ENCODE data around the gene LGR4. TPM values are rescaled to one million over a fixed set of nuclear protein-coding genes. Genes with fewer than 3 reads are reported as not detected.

Gene LGR4
- total and polyA plus RNA-seq, 2 of the 13 experiments (the other 11 are each of a cell fraction or from before 2014, with no cell fraction given), result 42.1 to 68.7 TPM

- TF ChIP-seq ARID4A (CRISPR knock-in tag; IDR thresholded peaks at IDR 0.05; ENCODE audit: borderline replicate concordance) (peak; percentile 58; the same call in 1 of the 2 replicates), ZNF414 (CRISPR knock-in tag; IDR thresholded peaks at IDR 0.05) (no peak), NFYC (CRISPR knock-in tag; IDR thresholded peaks at IDR 0.05) (peak; percentile 70), POLR2A (IDR thresholded peaks at IDR 0.05; ENCODE audit: insufficient read depth in 1 of 2, low read depth in 2 of 2, low read length in 2 of 2) (peak; percentile 91 to 95), ZNF792 (CRISPR knock-in tag; IDR thresholded peaks at IDR 0.05) (no peak), SAP130 (CRISPR knock-in tag; IDR thresholded peaks at IDR 0.05; ENCODE audit: low read depth) (peak; percentile 86), SALL2 (CRISPR knock-in tag; IDR thresholded peaks at IDR 0.05) (peak; percentile 56; the same call in 1 of the 2 replicates), ZNF256 (CRISPR knock-in tag; conservative IDR thresholded peaks at IDR 0.05) (no peak), RBAK (CRISPR knock-in tag; IDR thresholded peaks at IDR 0.05) (no peak), PBX2 (CRISPR knock-in tag; IDR thresholded peaks at IDR 0.05) (peak; percentile 73), ISL2 (CRISPR knock-in tag; IDR thresholded peaks at IDR 0.05) (peak; percentile 34; the same call in 1 of the 2 replicates), ZNF205 (CRISPR knock-in tag; IDR thresholded peaks at IDR 0.05) (0 out of 2 replicates have a peak, but pooled peaks have one; percentile 22), ATRX (CRISPR knock-in tag; IDR thresholded peaks at IDR 0.05; ENCODE audit: borderline replicate concordance) (no peak), ZNF614 (CRISPR knock-in tag; IDR thresholded peaks at IDR 0.05; ENCODE audit: borderline replicate concordance) (0 out of 2 replicates have a peak, but pooled peaks have one; percentile 36), ZNF263 (CRISPR knock-in tag; IDR thresholded peaks at IDR 0.05) (0 out of 2 replicates have a peak, but pooled peaks have one; percentile 49), ZFP37 (CRISPR knock-in tag; IDR thresholded peaks at IDR 0.05; ENCODE audit: borderline replicate concordance) (no peak), GZF1 (CRISPR knock-in tag; IDR thresholded peaks at IDR 0.05) (no peak), MED1 (CRISPR knock-in tag; IDR thresholded peaks at IDR 0.05) (peak; percentile 53; the same call in 1 of the 2 replicates), THAP11 (CRISPR knock-in tag; IDR thresholded peaks at IDR 0.05) (peak; percentile 53), DBP (CRISPR knock-in tag; IDR thresholded peaks at IDR 0.05; ENCODE audit: not compliant biosample characterization) (no peak), ZNF230 (CRISPR knock-in tag; IDR thresholded peaks at IDR 0.05) (no peak), HNRNPH1 (optimal IDR thresholded peaks at IDR 0.05; ENCODE audit: low read depth, low read length) (no peak), ADNP (CRISPR knock-in tag; IDR thresholded peaks at IDR 0.05) (no peak)
- TF ChIP-seq, protein P1, sequence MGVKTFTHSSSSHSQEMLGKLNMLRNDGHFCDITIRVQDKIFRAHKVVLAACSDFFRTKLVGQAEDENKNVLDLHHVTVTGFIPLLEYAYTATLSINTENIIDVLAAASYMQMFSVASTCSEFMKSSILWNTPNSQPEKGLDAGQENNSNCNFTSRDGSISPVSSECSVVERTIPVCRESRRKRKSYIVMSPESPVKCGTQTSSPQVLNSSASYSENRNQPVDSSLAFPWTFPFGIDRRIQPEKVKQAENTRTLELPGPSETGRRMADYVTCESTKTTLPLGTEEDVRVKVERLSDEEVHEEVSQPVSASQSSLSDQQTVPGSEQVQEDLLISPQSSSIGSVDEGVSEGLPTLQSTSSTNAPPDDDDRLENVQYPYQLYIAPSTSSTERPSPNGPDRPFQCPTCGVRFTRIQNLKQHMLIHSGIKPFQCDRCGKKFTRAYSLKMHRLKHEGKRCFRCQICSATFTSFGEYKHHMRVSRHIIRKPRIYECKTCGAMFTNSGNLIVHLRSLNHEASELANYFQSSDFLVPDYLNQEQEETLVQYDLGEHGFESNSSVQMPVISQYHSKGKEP (CRISPR knock-in tag; IDR thresholded peaks at IDR 0.05), result no peak
Measured at GRCh38 chr11:27472398-27473016, at the start of gene LGR4 (continued).

Measured in HepG2 (cell line).